ENCODE measurements around the gene EPC2.
"Not testable (repeated sequence)": the region's sequence is repeated elsewhere in the genome, so short reads cannot be mapped to it uniquely, and the experiment has no call there.

EPC2 gene

DNA sequence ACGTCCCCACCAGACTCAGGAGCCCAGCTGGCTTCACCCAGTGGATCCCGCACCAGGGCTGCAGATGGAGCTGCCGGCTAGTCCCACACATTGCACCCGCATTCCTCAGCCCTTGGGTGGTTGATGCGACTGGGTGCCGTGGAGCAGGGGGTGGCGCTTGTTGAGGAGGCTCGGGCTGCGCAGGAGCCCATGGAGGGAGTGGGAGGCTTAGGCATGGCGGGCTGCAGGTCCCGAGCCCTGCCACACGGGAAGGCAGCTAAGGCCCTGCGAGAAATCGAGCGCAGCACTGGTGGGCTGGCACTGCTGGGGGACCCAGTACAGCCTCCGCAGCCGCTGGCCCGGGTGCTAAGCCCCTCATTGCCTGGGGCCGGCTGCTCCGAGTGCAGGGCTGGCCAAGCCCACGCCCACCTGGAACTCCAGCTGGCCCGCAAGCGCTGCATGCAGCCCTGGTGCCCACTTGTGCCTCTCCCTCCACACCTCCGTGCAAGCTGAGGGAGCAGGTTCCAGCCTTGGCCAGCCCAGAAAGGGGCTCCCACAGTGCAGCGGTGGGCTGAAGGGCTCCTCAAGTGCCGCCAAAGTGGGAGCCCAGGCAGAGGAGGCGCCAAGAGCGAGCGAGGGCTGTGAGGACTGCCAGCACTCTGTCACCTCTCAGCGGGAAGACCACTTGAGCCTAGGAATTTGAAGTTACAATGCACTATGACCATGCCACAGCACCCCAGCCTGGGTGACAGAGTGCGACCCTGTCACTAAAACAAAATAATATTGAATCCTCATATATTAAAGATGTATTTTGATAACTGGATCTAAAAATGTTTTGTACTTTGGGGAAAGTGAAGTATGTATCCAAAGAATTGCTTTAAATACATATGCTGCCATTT, 34.0 kb downstream of the EPC2 start:
- DNase-seq: not testable (repeated sequence)

DNA sequence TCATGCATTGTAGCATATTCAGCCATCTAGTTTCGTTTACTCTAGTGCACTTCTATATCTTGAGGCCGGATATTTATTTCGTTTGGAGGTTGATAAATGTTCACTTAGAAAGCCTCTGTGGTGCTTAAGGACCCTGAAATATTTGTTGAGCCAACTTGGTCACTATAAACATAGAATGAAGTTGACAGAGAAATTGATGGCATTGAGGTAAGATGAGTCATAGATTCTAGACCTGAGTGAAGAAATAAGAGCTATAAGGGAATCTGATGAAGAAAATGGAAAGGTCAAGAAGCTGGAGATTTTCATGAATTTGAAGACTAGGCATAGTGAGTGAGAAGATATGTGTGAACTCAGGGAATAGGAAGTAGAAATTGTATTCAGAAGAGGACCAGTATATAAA, 35.9 kb downstream of the EPC2 start:
- no peak for DNase-seq

DNA sequence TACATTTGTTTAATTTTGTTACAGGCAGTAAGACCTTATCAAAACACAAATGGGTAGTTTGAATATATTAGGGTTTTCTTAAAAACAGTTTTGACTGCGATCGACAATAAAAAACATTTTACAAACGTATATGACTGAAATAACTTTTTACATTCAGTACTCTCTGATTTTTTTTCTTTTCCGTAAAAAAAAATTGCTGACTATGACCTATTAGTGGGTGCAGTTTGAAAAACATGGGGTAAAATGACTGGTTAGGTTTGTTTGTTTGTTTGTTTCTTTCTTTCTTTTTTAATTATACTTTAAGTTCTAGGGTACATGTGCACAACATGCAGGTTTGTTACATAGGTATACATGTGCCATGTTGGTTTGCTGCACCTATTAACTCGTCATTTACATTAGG, 36.9 kb downstream of the EPC2 start:
- no peak for DNase-seq

DNA sequence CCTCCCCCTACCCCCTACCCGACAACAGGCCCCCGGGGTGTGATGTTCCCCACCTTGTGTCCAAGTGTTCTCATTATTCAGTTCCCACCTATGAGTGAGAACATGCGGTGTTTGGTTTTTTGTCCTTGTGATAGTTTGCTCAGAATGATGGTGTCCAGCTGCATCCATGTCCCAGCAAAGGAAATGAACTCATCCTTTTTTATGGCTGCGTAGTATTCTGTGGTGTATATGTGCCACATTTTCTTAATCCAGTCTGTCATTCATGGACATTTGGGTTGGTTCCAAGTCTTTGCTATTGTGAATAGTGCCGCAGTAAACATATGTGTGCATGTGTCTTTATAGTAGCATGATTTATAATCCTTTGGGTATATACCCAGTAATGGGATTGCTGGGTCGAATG, 37.3 kb downstream of the EPC2 start:
- DNase-seq: not testable (repeated sequence)

DNA sequence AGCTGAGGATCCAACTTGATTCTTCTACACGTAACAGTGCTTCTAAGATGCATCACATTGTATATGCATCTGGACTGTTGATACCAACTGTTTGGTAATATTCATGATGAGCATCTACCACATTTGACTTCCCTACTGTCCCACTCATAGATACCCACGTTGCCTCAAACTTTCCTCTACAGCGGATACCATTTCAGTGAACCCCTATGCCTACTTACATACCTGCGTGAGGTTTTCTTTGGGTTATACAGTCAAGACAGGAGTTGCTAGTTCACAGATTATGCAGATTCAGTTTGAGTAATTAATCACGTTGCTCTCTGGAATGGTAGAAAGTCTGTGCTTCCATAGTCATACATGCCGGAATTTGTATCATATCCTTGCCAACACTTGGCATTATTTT, 40.0 kb downstream of the EPC2 start:
- no peak for DNase-seq

DNA sequence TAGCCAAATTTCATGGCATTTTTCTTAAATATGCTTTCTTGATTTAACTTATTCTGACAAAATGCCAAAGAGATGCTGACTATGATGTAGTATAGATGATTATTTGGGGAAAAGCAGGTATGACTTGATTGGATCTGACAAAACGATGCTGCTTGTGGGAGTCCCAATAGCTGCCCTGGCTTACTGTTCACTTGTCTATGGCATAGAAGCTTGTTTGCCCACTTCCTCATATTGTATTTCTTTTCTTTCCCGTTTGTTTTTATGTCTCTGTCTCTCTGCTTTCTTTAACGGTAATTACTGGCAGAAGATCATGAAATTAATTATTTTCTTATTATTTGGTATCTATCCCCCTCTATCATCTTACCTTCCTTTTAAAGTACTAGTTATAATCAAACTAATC, 43.0 kb downstream of the EPC2 start:
- no peak for DNase-seq

DNA sequence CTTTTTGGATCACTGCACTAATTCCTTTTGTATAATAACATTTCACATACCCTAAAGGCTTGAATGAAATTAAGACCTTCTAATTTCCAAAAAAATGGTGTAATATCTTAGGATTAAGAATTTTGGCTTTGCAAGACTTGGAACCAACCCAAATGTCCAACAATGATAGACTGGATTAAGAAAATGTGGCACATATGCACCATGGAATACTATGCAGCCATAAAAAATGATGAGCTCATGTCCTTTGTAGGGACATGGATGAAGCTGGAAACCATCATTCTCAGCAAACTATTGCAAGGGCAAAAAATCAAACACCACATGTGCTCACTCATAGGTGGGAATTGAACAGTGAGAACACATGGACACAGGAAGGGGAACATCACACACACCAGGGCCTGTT, 43.5 kb downstream of the EPC2 start:
- DNase-seq: not testable (repeated sequence)

DNA sequence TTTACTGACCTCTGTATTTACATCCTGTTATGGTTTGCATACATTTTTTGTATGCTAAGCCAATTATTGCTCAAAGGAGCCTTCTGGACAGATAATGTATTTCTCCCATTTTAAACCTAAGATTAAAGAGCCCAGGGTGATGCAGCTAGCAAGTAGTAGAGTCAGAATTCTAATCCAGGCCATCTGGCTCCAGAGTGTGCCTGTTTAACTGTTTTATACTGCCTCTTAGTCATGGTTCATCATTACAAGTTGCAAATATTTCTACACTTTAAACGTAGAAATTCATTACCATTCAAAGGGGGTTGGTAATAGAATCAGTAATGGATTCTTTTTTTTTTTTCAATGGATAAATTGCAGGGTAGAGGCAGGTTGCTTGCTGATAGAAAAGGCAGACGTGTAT, 52.4 kb downstream of the EPC2 start:
- no peak for DNase-seq

DNA sequence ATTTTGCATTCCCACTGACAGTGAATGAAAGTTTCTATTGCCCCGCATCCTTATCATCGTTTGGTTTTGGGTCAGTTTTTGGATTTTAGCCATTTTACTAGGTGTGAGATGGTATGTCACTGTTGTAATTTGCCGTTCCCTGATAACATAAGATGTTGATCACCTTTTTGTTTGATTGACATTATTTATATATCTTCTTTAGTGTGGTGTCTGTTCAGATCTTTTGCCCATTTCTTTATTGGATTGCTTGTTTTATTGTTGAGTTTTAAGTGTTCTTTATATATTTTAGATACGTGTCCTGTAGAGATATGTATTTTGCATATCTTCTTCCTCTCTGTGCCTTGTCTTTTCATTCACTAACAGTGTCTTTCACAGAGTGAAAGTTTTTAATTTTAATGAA, 55.3 kb downstream of the EPC2 start:
- no peak for DNase-seq

DNA sequence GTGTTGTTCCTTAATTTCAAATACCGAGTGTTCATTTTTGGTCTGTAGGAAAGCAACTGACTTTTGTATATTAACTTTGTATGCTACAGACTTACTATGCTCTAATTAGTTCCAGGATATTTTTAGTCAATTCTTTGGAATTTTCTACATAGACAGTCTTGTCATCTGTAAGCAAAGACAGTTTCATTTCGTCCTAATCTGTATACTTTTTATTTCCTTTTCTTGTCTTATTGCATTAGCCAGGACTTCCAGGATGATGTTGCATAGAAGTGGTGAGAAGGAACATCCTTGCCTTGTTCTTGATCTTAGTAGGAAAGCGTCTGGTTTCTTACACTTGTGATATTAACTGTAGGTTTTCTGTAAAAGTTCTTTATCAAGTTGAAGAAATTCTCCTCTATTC, 56.5 kb downstream of the EPC2 start:
- DNase-seq: no peak

DNA sequence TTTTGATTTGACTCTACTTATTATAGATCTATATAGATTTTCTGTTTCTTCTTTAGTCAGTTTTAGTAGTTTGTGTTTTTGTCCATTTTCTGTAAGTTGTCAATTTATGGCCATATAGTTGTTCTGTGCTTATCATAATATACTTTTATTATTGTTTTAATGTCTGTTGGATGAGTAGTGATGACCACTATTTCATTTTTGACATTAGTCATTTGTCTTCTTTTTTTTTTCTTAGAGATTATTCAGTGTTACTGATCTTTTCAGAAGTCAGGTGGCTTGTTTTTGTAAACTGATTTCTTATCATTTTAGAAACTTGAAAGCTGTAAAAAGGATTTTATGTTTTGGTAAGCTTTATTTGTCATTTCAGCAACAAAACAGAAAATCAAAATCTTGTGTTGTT, 57.3 kb downstream of the EPC2 start:
- no peak for DNase-seq

DNA sequence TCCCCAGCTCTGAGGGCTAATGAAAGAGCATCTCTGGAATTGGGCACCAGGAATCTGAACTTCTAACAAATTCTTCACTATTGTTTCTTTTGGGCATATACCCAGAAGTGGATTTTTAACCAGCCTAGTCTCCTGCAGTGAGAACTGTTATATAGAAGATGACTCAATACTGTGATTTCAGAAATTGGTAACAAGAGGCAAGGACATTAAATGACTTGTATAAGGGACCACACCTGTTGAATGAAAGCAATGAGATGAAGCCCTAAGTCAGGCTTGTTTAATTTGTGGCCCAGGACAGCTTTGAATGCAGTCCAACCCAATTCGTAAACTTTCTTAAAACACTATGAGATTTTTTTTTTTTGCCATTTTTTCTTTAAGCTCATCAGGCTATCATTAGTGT, 57.9 kb downstream of the EPC2 start:
- DNase-seq: no peak

DNA sequence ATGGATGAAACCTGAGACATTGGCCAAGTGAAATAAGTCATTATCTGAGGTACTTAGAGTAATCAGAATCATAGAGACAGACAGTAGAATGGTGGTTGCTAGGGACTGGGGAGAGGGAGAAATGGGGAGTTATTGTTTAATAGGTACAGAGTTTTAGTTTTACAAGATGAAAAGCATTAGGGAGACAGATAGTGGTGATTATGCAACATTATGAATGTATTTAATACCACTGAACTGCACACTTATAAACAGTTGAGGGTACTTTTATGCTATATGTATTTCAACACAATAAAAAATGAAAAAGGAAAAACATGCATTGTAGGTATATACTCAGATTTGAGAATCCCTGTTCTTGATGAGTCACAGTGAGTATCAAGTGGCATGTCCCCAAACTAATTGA, 59.7 kb downstream of the EPC2 start:
- DNase-seq: no peak

DNA sequence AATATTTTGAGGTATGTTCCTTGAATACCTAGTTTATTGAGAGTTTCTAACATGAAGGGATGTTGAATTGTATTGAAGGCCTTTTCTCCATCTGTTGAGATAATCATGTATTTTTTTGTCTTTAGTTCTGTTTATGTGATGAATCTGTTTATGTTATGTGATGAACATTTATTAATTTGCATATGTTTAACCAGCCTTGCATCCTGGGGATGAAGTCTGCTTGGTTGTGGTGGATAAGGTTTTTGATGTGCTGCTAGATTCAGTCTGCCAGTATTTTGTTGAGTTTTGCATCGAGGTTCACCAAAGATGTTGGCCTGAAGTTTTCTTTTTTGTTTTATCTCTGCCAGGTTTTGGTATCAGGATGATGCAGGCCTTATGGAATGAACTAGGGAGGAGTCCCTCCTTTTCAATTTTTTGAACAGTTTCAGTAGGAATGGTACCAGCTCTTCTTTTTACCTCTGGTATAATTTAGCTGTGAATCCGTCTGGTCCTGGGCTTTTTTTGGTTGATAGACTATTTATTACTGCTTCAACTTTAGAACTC, 71.9 kb downstream of the EPC2 start:
- no peak for DNase-seq

DNA sequence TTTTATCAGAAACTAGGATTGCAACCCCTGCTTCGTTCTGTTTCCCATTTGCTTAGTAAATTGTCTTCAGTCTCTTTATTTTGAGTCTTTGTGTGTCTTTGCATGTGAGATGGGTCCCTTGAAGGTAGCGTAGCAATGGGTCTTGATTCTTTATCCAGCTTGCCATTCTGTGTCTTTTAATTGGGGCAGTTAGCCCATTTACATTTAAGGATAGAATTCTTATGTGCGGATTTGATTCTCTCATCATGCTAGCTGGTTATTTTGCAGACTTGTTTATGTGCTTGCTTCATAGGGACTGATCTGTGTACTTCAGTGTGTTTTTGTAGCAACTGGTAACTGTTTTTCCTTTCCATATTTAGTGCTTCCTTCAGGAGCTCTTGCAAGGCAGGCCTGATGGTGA, 73.5 kb downstream of the EPC2 start:
- no peak for DNase-seq

DNA sequence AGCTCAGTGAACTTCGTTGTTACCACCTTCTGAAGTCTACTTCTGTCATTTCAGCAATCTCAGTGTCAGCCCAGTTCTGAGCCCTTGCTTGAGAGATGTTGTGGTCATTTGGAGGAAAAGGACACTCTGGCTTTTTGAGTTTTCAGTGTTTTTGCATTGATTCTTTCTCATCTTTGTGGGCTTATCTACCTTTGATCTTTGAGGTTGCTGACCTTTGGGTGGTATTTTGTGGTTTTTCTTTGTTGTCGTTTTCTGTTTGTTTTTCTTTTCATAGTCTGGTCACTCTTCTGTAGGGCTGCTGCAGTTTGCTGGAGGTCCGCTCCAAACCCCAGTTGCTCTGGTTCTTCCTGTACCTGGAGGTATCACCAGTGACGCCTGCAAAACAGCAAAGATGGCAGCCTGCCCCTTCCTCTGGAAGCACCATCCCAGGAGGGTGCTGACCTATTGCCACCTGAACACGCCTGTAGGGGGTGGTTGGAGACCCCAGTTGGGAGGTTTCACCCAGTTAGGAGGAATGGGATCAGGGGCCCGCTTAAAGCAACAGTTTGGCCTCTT, 74.7 kb downstream of the EPC2 start:
- no peak for DNase-seq

DNA sequence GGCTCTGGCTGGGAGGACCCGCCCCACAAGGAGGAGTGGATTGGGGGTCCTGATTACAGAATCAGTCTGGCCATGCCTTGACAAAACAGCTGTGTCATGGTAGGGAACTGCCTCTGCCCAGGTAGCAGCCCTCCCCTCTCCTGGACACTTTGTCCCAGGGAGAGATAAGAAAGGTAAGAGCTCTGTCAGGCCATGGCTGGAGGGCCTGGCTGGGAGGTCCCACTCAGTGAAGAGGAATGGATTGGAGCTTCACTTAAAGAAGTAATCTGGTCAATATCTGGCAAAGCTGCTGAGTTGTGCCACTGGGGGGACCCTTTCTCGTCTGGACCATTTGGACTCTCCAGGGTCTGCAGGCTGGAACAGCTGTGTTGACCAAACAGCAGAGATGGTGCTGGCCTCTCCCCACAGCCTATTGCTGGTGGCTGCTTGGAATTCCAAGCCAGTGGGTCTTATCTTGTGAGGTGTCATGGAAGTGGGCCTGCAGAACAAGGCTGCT, 75.4 kb downstream of the EPC2 start:
- no peak for DNase-seq

DNA sequence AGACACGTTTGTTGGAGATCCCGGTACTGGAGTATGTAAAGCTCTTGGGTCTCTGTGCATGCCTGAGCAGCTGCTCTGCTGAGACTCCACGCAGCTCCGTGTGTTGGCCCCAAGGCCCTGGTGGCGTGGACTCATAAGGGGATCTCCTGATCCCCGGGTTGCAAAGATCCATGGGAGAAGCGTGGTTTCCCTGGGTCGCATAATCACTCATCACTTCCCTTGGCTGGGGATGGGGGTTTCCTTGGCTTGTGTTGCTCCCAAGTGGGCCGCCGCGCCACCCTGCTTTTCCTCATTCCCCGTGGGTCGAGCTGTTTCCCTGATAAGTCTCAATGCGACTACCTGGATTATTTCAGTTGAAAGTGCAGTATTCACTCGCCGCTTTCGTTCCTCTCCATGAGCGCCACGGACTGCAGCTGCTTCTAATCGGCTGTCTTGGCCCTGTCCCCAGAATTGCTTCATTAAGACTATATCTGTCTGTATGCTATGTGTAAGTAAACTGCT, 76.0 kb downstream of the EPC2 start:
- DNase-seq: no peak

DNA sequence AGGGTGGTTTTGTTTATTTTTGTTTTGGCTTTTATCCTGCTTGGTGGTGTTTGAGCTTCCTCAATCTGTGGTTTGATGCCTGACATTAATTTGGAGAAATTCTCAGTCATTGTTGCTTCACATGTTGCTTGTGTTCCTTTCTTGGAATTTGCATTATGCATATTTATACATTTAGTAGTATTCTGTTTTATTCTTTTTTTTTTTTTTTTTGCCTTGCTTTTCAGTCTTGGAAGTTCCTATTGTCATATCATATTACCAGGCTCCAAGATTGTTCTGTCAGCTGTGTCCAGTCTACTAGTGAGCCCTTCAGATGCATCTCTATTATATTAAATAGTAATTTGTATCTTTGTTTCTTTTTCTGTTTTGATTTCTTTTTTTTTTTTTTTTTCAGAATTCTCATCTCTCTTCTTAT, 77.0 kb downstream of the EPC2 start:
- no peak for DNase-seq

DNA sequence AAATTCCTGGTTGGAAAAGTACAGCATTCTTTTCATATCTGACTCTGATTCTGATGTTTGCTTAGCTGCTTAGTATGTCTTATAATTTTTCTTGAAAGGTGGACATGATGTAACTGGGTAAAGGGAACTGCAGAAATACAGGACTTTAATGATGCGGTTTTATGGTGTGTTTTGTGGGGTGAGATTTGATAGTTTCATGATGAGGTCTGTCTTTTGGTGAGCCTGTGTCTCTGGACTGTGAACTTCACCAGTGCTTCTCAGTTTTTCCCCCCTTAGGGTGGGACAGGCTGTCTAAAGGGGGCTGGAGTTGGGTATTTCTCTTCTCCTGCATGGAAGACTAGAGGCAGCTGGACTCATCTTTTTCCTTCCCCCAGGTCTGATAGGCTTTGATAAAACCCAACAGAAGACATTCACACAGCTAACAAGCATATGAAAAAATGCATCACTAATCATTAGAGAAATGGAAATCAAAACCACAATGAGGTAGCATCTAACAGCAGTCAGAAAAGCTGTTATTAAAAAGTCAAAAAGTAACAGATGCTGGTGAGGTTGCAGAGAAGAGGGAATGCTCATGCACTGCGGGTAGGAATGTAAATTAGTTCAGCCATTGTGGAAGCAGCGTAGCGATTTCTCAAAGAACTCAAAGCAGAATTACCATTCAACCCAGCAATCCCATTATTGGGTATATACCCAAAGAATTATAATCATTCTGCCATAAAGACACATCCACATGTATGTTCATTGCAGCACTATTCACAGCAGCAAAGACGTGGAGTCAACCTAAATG, 77.6 kb downstream of the EPC2 start:
- no peak for DNase-seq

DNA sequence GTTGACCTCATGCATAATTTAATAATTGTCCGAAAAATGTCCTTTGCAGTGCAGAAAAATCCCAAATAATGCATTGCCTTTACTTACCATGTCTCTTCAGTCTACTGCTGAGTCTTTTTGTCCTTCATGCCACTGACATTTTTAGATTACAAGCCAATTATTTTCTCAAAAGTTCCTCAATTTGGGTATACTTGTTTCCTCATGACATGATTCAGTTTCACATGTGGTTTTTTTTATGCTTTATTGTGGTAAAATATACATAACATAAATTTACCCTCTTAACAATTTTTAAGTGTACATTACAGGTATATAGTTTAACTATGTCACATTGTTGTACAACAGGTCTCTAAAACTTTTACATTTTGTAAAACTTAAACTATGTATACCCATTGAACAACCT, 81.0 kb downstream of the EPC2 start:
- no peak for DNase-seq

DNA sequence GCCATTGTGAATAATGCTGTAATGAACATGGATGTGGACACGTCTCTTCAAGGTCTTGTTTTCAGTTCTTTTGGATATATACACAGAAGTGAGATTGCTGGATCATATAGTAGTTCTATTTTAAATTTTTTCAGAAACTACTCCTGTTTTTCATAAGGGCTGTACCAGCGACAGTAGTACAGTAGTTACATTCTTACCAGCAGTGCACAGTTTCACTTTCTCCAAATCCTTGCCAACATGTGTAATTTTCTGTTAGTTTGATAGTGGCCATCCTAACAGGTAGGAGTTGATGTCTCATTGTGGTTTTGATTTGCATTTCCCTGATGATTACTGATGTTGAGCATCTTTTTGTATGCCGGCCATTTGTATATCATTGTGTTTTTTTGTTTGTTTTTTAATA, 81.7 kb downstream of the EPC2 start:
- no peak for DNase-seq

DNA sequence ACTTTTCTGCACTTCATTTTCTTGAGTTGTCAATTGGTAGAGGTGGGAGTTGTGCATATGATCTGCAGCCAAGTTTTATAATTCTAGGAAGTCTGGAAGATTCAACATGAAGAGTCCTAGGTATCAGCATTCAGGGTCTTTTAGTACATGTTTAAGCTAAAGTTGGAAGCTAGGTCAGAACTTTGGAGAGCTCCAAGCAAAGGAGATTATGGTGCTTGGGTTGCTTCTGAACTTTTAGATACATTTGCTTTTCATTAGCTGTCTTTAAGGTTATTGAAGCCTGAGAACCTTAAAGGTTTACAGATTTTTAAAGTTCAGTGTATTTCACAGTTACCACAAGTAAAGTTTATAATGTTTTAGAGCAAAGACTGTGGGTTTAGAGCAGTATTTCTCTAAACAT, 85.5 kb downstream of the EPC2 start:
- no peak for DNase-seq
